Measurements from ENCODE around the gene MAP1LC3C.

DNA sequence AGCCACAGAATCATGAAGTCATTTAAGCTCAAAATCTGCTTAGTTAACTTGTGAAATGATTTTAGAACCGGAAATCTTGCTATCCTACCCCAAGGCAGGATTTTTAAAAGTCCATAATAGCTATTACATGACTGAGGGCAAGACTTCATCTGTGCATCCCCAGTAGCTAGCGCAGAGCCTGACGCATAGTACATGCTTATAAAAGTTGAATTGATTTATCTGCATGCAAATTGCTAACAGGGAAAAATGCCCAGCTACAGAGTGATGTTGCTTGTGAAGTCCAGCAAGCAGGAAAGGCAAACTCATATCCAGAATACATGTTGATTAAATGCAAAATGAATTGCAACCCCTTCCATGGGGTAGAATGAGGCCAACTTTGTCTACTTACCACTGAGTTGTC is 8.1 kb upstream of the MAP1LC3C start:
- TF ChIP-seq EZH2 (IDR thresholded peaks at IDR 0.05), result no peak
- TF ChIP-seq POLR2AphosphoS5 (IDR thresholded peaks at IDR 0.05; ENCODE audit: borderline replicate concordance, low read depth, low read length), result no peak
